Left renal pelvis (tissue), 4 donors: ENCODE measurements around the gene POLR1G. TPM values are rescaled to one million over a fixed set of nuclear protein-coding genes. Genes with fewer than 3 reads are reported as not detected.

Experiments
- DNase-seq, 4 donors: peaks; one replicate each; pipeline ENCODE4 v3.0.0-alpha.2; 2013; ENCODE audit warnings: low read depth in 4 of 4, low spot score in 3 of 4
- polyA plus RNA-seq, 4 donors: library from polyadenylated mRNA; unstranded; fragments of 120-200 nt; gene quantifications; one replicate each; pipeline ENCODE4 v1.2.1, GENCODE V29; 2013; ENCODE audit not compliant: insufficient read length in 4 of 4

Gene POLR1G
- polyA plus RNA-seq, 4 donors = 2.6 to 5.1 (median 3.6) TPM

DNA sequence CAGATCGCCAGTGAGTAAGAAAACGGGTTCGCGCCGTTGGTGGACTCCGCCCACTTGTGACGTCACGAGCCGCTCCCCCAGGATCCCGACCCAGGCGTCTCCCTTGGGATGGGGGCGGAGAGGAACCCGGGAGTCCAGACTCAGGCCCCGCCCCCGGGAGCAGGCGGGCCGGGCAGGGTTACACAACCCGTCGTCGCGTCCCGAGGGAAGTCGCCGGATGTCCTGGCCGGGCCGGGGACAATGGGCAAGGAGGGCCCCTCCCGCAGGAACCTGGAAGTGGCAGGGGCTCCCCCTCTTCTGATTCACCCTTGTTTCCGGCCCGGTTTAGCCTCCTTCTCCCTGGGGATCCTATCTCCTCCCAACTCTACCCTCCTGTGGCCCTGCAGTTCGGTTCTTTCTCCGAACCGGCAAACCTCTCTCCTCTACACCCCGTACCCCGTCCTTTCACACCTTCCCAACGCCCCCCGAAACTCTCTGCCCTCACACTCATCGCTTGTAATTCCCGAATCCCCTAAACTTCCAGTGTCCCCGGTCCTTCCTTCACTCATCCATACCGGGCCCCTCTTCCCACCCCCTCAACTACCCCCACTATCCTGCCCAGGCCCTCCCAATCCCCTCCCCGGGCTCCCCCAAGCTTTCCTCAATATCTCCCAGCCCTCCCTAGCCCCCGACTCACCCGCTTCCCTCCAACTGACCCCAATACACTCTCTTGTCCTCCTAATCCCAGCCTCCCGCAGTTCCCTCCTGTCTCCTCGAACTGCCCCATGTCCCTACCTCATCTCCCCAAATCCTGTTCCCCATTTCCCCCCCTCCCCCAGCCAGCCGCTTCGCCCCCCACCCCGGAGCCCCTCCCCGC, 37.2 kb downstream of the POLR1G start:
- DNase-seq = peak in 1 of 4 donors; percentile 86

DNA sequence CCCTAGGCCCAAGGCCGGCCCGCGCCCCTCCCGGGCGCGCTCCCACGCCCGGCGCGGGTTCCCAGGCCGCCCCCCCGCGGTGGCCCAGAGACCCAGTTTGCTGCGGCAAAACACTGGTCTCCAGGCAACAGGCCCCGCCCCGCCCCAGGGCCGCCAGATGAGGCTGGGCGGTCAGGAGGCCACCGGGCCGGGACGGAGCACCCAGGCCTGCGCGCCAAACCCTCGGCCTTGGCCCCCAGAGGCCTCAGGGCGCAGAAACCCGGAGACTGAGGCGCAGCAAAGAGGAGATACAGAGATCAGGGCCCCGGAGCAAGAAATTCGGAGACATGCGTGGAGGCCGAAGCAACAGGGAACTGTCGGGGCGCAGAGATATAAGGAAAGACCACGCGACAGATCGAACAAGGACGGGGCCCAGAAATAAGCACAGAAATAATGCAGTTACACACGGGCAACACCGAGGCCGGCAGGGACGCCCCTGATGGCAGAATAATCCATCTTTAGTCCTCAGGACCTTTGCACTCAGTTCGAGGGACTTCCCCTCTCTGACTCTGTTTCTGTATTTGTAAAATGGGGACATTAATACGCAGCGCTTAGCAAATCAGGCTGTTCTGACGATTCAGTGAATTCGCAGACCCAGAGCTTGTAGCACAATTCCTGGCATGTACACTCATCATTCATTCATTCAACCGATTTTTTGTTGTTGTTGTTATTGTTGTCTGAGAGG, 38.0 kb downstream of the POLR1G start:
- DNase-seq = peak in 2 of 4 donors; percentile 80 to 84

DNA sequence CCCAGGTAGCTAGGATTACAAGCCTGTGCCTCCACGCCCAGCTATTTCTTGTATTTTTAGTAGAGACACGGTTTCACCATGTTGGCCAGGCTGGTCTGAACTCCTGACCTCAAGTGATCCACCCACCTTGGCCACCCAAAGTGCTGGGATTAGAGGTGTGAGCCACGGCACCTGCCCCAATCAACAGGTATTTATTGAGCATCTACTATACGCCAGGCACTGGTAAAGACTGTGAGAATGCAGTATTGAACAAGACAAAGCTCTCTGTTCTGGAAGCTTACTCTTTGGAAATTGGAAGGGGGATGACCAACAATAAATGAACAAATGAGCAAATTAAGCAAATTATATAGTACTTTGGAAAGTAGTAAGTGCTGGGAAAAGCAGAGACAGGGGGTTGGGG, 38.7 kb downstream of the POLR1G start:
- DNase-seq = no peak

DNA sequence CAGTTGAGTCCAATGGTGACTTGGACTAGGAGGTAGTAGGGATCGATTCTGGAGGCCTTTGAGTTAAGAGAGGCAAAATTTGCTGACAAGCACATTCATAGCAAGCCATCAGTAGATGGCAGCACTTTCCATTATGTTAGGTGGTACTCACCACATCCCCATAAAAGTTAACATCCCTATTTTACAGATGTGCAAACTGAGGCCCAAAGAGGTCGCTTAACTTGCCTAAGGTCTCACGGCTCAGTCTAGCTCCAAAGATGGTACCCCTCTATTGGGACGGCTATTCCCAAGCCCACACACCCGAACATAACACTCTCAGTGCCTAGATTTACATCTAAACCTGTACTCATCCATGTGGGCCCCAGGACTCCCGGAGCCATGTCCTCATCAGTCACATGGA, 39.9 kb downstream of the POLR1G start:
- no peak for DNase-seq

DNA sequence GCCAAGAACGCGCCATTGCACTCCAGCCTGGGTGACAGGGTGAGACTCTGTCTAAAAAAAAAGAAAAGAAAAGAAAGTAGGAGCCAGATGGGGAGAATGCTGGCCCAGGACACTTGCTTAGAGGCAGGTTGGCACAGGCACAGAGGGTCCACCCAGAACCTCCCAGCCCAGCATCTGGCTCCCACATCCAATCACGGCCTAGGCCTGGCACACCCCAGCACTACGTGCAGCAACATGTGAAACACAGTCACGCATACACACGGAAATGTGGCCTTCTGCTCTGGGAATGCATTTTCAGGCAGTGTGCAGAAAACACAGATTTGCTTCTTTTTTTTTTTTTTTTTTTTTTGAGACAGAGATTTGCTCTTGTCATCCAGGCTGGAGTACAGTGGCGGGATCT, 40.5 kb downstream of the POLR1G start:
- no peak for DNase-seq

DNA sequence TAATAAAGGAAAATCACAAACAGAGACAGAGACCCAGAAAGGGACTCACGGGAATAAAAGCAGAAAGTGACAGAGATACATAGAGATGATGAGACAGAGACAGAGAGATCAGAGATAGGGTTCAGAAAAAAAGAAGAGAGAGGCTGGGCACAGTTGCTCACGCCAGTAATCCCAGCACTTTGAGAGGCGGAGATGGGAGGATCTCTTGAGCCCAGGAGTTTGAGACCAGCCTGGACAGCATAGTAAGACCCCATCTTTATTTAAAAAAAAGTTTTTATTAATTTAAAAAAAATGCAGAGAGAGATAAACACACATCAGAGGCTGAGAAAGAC, 41.9 kb downstream of the POLR1G start:
- DNase-seq = no peak

DNA sequence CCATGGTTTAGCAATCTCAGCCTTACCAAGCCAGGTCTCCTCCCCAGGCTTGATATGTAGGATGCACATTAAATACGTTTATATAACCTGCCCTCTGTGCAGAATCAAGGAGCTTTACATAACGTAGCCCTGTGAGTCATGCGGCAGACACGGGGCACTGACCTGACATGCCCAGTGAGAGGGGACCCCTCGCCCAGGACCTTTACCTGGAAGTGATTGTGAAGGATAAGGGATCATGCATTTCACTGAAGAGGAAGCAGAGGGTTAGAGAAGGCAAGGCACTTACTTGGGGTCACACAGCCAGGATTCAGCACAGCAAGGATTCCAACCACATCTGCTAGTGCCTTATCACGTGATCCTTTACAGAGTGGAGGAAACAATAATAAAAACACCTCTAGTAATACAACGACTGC, 42.4 kb downstream of the POLR1G start:
- no peak for DNase-seq

DNA sequence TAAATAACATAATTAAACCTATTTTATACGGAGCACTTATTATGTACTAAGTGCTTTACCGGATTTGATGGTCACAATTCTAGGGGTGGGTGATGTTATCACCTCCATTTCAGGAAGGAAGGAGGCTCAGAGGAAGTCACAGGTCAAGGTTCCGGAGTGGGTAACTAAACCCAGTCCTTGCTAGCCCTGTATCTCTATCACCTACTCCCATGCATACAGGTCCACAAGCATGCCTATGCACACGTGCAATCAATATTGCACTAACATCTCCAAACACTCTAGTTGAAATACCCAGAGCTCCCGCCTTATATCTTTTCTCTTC, 43.5 kb downstream of the POLR1G start:
- DNase-seq = no peak

DNA sequence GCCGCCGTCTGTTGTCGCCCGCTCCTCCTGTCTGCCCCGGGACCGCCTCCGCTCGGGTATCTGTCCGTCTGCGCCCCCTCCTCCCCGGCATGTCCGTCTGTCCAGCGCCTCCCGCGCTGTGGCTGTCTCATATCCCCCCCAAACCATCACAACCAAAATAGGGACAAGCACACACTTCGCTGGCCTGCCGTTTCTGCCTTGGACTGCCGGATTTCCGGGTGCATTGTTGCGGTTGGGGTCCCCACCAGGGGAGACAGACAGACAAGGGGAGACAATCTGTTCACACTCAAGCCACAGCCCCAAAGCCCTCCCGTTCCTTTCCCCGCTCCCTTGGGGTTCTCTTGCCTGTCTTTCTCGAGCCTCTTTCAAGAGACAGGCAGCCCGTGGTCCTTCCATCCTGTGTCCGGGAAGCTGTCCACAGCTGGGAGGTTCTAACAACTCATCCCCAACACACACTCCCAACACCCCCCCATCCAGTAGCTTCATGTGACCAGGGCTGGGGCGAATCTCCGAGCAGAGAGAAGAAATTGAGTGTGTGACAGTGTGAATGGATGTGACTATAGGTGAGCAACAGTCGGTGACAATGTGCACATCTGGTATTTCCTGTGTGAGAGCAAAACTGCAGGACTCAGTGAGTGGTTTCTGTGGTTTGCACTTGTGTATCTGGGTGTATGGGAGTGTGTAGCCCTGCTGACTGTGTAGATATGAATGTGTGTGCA, 44.8 kb downstream of the POLR1G start:
- no peak for DNase-seq

DNA sequence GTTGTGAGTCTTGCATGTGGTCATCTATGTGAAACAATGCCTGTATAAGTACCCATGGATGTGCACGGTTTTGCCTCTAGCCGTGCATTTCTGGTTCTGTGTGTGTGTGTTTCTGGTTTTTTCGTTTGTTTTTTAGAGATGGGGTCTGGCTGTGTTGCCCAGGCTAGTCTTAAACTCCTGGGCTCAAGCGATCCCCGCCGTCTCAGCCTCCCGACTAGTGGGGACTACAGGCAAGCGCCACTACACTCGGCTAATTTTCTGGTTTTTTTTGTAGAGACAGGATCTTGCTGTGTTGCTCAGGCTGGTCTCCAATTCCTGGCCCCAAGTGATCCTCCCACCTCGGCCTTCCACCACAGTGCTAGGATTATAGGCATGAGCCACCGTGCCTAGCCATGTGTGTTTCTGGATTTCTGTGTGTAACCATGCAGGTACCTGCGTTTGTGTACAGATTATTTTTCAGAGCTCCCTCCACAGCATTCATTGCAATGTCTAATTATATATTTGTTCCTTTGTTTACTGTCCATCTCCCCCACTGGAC, 45.5 kb downstream of the POLR1G start:
- no peak for DNase-seq

DNA sequence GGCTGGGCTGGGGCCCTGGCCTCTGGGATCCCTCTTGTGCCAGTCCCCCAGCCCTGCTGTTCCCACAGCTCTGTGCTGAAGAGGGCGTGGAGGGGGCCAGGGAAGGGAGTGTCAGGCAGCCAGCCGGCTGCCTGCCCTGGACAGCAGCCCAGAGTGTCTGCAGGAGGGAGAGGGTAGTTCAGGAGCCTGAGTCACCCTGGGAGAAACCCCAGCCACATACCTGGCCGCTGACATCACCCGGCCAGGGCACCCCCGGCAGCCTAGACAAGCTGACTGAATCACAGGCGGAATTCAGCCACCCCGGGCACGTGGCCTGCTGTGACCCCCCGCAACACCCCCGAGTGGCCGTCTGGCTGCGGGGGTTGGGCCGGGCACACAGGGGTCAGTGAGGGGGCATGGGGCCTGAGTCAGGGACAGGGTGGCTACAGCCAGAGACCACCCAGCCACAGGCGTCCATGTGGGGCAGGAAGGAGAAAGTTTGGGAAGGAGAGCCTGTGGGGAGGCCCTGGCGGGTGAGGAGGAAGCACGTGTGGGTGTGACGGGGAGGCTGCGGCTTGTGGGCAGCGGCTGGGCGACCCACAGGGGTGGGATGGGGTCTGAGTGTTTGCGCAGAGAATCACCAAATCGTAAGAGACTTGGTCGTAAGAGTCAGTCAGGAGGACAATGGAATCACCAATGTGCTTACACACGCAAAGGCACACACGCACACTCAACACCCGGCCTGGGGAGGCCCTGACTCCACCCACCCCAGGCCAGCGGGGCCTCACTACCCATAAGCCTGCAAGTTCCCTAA, 49.5 kb downstream of the POLR1G start:
- peak in 1 of 4 donors; percentile 82 for DNase-seq

DNA sequence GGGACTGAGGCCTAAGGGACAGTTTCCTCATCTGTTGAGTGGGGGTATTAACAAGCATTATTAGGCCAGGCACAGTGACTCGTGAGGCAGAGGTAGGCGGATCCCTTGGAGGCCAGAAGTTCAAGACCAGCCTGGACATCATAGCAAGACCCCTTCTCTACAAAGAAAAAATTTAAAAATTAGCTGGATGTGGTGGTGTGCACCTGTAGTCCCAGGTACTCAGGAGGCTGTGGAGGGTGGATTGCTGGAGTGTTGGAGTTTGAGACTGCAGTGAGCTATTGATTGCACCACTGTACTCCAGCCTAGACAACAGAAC, 50.0 kb downstream of the POLR1G start:
- DNase-seq = no peak

DNA sequence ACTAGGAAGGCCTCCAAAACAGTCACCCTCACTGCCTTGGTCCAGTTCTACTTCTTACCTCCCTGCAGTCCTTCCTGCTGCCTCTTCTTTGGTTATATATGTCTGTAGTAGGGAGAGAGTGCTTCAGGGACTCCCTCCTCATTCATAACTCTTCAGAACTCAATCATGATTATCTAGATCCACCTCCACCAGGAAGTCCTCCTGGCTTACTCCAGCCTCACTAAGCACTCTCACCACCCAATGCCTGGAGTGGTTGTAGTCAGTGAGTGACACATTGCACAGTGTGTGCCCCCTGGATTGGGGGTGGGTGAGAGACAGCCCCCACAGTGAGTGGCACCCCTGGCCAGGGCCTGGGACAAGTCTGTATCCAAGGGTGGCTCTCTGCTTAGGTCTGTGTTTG, 51.3 kb downstream of the POLR1G start:
- DNase-seq = no peak

Other genes with a start within 250 kb of the POLR1G start
- gene NKPD1, start 245.7 kb upstream of the POLR1G start, polyA plus RNA-seq = under 1 TPM; 0.06 to 0.21 (median 0.13) TPM
- gene TRAPPC6A, start 228.4 kb upstream of the POLR1G start, polyA plus RNA-seq = 10 to 100 TPM; 11.6 to 48.6 (median 30.8) TPM
- gene BLOC1S3, start 227.9 kb upstream of the POLR1G start, polyA plus RNA-seq = 10 to 100 TPM in 1 of 4 donors, 1 to 10 TPM in 3; 6.7 to 10.1 (median 9.2) TPM
- 10 to 100 TPM in 1 of 4 donors, 1 to 10 TPM in 3; 4.4 to 10.7 (median 7.1) TPM for gene EXOC3L2, start 161.2 kb upstream of the POLR1G start, polyA plus RNA-seq
- 10 to 100 TPM; 33.2 to 45.1 (median 38.6) TPM for gene MARK4, start 155.4 kb upstream of the POLR1G start, polyA plus RNA-seq
- gene CKM, start 83.8 kb upstream of the POLR1G start, polyA plus RNA-seq = under 1 TPM; 0.26 to 0.60 (median 0.41) TPM
- gene KLC3, start 65.9 kb upstream of the POLR1G start, polyA plus RNA-seq = 1 to 10 TPM in 2 of 4 donors, under 1 TPM in 2; 0.27 to 2.1 (median 1.3) TPM
- 10 to 100 TPM; 24.9 to 39.9 (median 31.8) TPM for gene ERCC2, start 36.1 kb upstream of the POLR1G start, polyA plus RNA-seq
- gene PPP1R13L, start 1.6 kb upstream of the POLR1G start, polyA plus RNA-seq = 10 to 100 TPM in 1 of 4 donors, 1 to 10 TPM in 3; 8.3 to 16.4 (median 9.1) TPM
- gene ERCC1, start 17.3 kb downstream of the POLR1G start, polyA plus RNA-seq = 10 to 100 TPM; 70.0 to 92.5 (median 79.3) TPM
- 1,000 to 10,000 TPM in 1 of 4 donors, 10 to 100 TPM in 1, 1 to 10 TPM in 2; 4.3 to 1,673 (median 9.8) TPM for gene FOSB, start 61.4 kb downstream of the POLR1G start, polyA plus RNA-seq
- 10 to 100 TPM in 1 of 4 donors, 1 to 10 TPM in 3; 7.3 to 11.7 (median 8.2) TPM for gene RTN2, start 90.4 kb downstream of the POLR1G start, polyA plus RNA-seq
- under 1 TPM in 3 of 4 donors, not detected in 1; 0.20 to 0.71 (median 0.56) TPM for gene PPM1N, start 91.8 kb downstream of the POLR1G start, polyA plus RNA-seq
- 10 to 100 TPM; 41.8 to 58.4 (median 53.4) TPM for gene VASP, start 100.8 kb downstream of the POLR1G start, polyA plus RNA-seq
- gene OPA3, start 178.2 kb downstream of the POLR1G start, polyA plus RNA-seq = 10 to 100 TPM in 2 of 4 donors, 1 to 10 TPM in 2; 6.4 to 10.9 (median 10.1) TPM
- 1 to 10 TPM; 2.9 to 5.1 (median 4.3) TPM for gene GPR4, start 195.6 kb downstream of the POLR1G start, polyA plus RNA-seq
- 10 to 100 TPM; 13.8 to 29.3 (median 19.0) TPM for gene EML2, start 232.8 kb downstream of the POLR1G start, polyA plus RNA-seq